ENCODE data around the gene PLEKHG4. TPM values are rescaled to one million over a fixed set of nuclear protein-coding genes. Genes with fewer than 3 reads are reported as not detected.

Gene PLEKHG4
- total RNA-seq, 1 donor from 2014 or later = 12.4 TPM

- intact Hi-C loops (cut with DNase I) = no loop called here
Measured at GRCh38 chr16:67310561-67310960, 31.2 kb downstream of the PLEKHG4 start.

DNA sequence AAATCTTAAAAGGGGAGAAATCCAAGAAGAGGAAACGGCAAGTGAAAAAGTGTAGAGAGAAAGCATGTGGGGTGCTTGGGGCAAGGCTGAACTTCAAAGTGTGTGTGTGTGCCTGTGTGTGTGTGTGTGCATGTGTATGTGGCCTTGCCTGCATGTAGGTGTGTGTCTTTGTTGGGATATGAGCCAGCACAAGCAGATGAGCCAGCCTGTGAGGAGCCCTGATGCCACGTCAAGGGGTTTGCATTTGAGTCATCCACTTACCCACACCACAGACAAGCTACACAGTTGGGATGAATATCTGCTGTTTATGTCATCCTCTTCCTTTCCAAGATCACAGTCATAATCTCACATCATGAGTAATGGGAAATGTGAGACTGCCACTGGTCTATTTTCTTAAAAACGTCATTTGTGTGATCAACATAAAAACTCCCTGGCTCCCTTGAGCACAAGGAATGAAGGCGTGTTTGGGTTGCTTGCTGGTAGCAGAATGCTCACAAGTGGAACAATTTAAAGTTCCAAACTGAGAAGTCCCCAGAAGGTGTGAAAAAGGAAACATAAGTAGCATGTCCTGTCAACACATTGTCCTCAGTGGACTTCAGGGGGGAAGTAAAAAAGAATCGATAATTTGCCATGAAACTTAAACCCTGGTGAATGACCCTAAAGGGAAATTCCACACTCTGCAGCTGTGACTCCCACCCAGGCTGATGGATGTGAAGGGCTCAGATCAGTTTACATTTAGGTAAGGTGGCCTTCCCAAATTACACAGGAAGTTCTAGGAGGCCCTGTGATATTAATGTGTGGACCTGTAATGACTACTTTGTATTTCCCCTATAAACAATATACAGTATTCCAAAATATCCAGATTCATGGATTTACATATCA, 32.5 kb downstream of the PLEKHG4 start:
- Histone ChIP-seq H3K9me3 (no peaks in the 10 kb centered on the region), H3K27ac (no peak overlapping the region), H3K36me3 (no peaks in the 10 kb centered on the region), H3K4me1 (no peaks in the 10 kb centered on the region), H3K27me3 (ENCODE audit: low read depth) (no peaks in the 10 kb centered on the region), H3K4me3 (no peak overlapping the region)
- ATAC-seq (peak; percentile 60 to 61), DNase-seq (no peak)
- no peak for TF ChIP-seq CTCF (IDR thresholded peaks at IDR 0.05)
- intact Hi-C loops (cut with DNase I) = no loop called here

More at GRCh38 chr16:67310561-67310960, 31.2 kb downstream of the PLEKHG4 start:
- H3K36me3 ChIP-seq = no peaks in the 10 kb centered on the region
- DNase-seq (no peak), ATAC-seq (no peak)
- H3K27me3 ChIP-seq (ENCODE audit: low read depth) = no peaks in the 10 kb centered on the region
- no peak overlapping the region for H3K4me3 ChIP-seq
- no peaks in the 10 kb centered on the region for H3K4me1 ChIP-seq
- H3K27ac ChIP-seq = no peak overlapping the region
- H3K9me3 ChIP-seq = no peaks in the 10 kb centered on the region
- no peak for TF ChIP-seq CTCF (IDR thresholded peaks at IDR 0.05)

DNA sequence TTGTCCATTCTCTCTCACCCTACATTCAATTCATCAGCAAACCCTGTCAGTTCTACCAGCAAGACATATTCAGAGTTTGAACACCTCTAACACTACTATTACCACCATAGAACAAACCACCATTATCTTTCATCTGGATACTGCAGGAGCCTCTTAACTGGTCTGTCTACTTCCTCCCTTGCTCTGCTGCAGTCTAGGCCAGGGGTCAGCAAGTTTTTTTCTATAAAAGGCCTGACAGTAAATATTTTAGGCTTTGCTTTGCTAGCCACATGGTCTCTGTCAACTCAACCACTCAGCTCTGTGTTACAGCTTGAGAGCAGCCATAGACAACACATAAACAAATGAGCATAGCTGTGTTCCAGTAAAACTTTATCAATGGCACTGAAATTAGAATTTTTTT, 33.4 kb downstream of the PLEKHG4 start:
- no peak for DNase-seq
- H3K27me3 ChIP-seq (ENCODE audit: low read depth) = no peaks in the 10 kb centered on the region
- intact Hi-C loops (cut with DNase I) = no loop called here
- no peaks in the 10 kb centered on the region for H3K4me1 ChIP-seq
- H3K9me3 ChIP-seq = no peaks in the 10 kb centered on the region
- H3K36me3 ChIP-seq = no peaks in the 10 kb centered on the region
- no peak overlapping the region for H3K4me3 ChIP-seq
- TF ChIP-seq CTCF (IDR thresholded peaks at IDR 0.05) = no peak
- no peak overlapping the region for H3K27ac ChIP-seq
- no peak for ATAC-seq

DNA sequence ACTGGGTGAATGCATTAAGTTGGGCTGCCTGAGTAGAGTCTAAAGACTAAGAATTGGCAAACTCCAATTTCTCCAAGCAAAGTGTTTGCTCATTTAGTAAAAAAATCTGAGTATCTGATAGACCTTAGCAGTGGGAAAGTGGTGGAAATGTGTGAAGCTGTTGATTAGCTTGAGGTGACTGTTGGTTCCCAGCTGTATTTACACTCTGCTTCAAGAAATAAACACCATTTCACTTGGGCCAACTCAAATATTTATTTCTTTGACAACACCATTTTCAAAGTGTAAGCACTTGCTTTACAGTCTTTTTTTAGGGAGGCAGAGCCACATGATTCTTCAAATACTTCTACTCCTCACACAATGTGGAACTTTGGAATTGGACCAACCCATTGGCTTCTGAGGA, 38.5 kb downstream of the PLEKHG4 start:
- H3K27me3 ChIP-seq (ENCODE audit: low read depth) = no peaks in the 10 kb centered on the region
- H3K9me3 ChIP-seq = no peaks in the 10 kb centered on the region
- no peak overlapping the region for H3K4me3 ChIP-seq
- no peaks in the 10 kb centered on the region for H3K4me1 ChIP-seq
- ATAC-seq = no peak
- intact Hi-C loops (cut with DNase I) = no loop called here
- no peak overlapping the region for H3K27ac ChIP-seq
- DNase-seq = no peak
- H3K36me3 ChIP-seq = no peaks in the 10 kb centered on the region
- no peak for TF ChIP-seq CTCF (IDR thresholded peaks at IDR 0.05)

- no peak for TF ChIP-seq CTCF (IDR thresholded peaks at IDR 0.05)
- no peak for ATAC-seq
Measured at GRCh38 chr16:67326115-67326471, 46.8 kb downstream of the PLEKHG4 start.

More at GRCh38 chr16:67326115-67326471, 46.8 kb downstream of the PLEKHG4 start:
- no peak for DNase-seq
- H3K4me1 ChIP-seq = peaks cover 6% of the 10 kb centered on the region
- H3K4me3 ChIP-seq = peak overlapping the region; percentile 58
- intact Hi-C loops (cut with DNase I) = no loop called here
- no peaks in the 10 kb centered on the region for H3K36me3 ChIP-seq
- no peaks in the 10 kb centered on the region for H3K27me3 ChIP-seq (ENCODE audit: low read depth)
- H3K9me3 ChIP-seq = no peaks in the 10 kb centered on the region
- H3K27ac ChIP-seq = no peak overlapping the region

Measured in lower lobe of right lung (tissue), 2 donors.